22Rv1 (cell line): ENCODE data around the gene LRPPRC.

Experiments
- ZFX ChIP-seq: fragments of 450-650 bp; IDR thresholded peaks from 2 replicates; pipeline ENCODE4 v1.6.1; 2017; ENCODE audit warnings: antibody characterized with exemption, borderline replicate concordance
- TF ChIP-seq, protein P1 (sequence below): fragments of 450-650 bp; IDR thresholded peaks from 2 replicates; pipeline ENCODE4 v1.5.1; 2017; ENCODE audit warnings: mild to moderate bottlenecking

DNA sequence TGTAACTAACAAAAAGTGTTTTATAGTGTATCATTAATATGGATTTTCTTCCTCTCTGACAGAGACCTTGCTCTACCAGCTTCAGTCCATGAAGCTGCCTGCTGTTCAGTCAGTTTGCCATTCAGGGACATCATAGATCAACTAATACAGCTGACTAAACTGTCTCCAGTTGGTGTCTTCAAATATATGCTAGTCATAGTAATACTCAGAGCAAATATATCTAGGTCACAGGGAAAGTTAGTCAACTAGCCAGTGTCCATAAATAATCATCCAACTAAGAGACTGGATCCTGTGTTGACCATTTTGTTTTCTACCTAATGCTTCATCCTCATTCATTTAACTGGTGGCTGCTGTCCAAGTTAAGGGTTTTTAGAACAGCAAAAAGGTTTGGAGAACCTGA, 38.2 kb upstream of the LRPPRC start:
- TF ChIP-seq, protein P1, sequence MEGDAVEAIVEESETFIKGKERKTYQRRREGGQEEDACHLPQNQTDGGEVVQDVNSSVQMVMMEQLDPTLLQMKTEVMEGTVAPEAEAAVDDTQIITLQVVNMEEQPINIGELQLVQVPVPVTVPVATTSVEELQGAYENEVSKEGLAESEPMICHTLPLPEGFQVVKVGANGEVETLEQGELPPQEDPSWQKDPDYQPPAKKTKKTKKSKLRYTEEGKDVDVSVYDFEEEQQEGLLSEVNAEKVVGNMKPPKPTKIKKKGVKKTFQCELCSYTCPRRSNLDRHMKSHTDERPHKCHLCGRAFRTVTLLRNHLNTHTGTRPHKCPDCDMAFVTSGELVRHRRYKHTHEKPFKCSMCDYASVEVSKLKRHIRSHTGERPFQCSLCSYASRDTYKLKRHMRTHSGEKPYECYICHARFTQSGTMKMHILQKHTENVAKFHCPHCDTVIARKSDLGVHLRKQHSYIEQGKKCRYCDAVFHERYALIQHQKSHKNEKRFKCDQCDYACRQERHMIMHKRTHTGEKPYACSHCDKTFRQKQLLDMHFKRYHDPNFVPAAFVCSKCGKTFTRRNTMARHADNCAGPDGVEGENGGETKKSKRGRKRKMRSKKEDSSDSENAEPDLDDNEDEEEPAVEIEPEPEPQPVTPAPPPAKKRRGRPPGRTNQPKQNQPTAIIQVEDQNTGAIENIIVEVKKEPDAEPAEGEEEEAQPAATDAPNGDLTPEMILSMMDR = no peak
- TF ChIP-seq ZFX = no peak
